ENCODE data around the gene LELP1.

The LELP1 gene

DNA sequence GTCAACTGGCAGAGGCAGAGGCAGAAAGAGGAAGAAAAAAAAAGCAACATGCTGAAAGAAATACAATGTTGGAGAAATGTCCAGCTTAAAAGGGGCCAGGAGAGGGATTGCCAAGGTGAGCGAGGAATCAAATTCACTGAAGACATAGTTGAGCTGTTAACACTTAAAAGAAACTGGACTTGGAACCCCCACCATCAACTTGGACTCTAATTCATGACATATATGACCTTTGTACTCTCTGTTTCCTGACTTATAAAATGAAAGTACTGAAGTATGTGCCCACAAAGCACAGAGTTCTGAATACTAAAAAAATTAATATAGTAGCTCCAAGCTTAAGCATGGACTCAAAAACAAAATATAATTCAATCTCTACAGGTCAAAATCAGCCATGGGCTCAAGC, 30.2 kb downstream of the LELP1 start:
- Histone ChIP-seq H3K9me3 (ENCODE audit: low read length) (no peaks in the 10 kb centered on the region), H2AFZ (ENCODE audit: low read depth, low read length) (no peak overlapping the region), H3K27me3 (ENCODE audit: insufficient read depth, low read length) (no peaks in the 10 kb centered on the region), H3K4me3 (ENCODE audit: low read length) (no peak overlapping the region), H3K4me1 (ENCODE audit: insufficient read depth, low read length) (no peaks in the 10 kb centered on the region), H3K36me3 (ENCODE audit: insufficient read depth, low read length) (no peaks in the 10 kb centered on the region)

DNA sequence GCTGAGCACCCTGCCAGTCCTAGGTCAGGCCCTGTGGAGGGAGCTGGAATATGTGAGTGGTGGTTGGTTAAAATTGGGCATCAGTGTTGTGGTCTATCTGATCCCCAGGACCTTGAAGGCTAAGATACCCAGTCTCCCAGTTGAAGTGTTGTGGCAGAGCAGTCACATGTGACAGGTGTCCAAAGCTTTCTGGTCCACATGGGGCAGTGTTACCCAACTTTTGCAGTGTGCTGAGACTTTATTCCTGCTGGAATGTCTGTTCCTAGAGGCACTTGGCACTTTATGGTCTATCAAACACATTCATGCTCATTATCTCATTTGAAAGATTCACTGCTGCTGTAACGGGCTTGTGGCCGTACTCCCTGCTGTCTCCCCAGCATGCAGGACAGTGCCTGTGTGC, 35.3 kb downstream of the LELP1 start:
- Histone ChIP-seq H3K9me3 (ENCODE audit: low read length) (no peaks in the 10 kb centered on the region), H2AFZ (ENCODE audit: low read depth, low read length) (no peak overlapping the region), H3K36me3 (ENCODE audit: insufficient read depth, low read length) (no peaks in the 10 kb centered on the region), H3K27me3 (ENCODE audit: insufficient read depth, low read length) (no peaks in the 10 kb centered on the region), H3K4me3 (ENCODE audit: low read length) (no peak overlapping the region), H3K4me1 (ENCODE audit: insufficient read depth, low read length) (no peaks in the 10 kb centered on the region)

DNA sequence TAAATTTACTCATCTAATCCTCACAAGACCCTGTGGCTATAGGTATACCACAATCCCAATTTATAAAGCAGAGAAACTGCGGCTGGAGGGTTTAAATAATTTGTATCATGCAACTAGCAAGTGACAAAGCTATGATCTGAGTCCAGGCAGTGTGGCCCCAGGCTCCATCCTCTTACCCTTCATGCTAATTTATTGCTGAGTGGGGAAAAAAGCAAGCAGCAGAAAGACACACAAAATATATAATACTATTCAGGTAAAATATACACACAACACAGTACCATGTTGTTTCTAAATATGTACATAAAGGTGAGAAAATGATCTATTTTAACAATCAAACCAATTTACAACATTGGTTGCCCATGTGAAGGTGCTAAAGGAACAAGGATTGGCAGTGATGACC, 38.9 kb downstream of the LELP1 start:
- Histone ChIP-seq H3K9me3 (ENCODE audit: low read length) (no peaks in the 10 kb centered on the region), H3K36me3 (ENCODE audit: insufficient read depth, low read length) (no peaks in the 10 kb centered on the region), H3K27me3 (ENCODE audit: insufficient read depth, low read length) (no peaks in the 10 kb centered on the region), H3K4me1 (ENCODE audit: insufficient read depth, low read length) (no peaks in the 10 kb centered on the region), H2AFZ (ENCODE audit: low read depth, low read length) (no peak overlapping the region), H3K4me3 (ENCODE audit: low read length) (no peak overlapping the region)

DNA sequence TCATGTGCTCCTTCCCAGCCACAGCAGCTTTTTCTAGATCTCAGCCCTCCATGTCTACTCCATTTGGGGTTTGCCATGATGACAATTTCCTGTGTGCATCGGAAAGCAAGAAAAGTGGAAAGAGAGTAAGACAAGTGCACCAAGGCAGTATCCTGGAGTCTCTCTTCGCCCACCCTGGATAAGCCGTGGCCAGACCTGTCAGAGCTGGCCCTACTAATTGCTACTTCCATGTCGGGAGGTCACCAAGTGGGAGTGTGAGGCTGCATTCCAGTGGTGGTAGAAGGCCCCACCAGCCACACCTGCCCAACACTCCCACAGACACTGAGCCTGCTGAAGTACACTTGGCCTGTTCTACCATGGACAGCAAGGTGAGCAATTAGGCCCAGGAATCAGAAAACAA, 42.2 kb downstream of the LELP1 start:
- no peak overlapping the region for H2AFZ ChIP-seq (ENCODE audit: low read depth, low read length)
- H3K27me3 ChIP-seq (ENCODE audit: insufficient read depth, low read length) = no peaks in the 10 kb centered on the region
- no peaks in the 10 kb centered on the region for H3K36me3 ChIP-seq (ENCODE audit: insufficient read depth, low read length)
- H3K9me3 ChIP-seq (ENCODE audit: low read length) = no peaks in the 10 kb centered on the region
- no peaks in the 10 kb centered on the region for H3K4me1 ChIP-seq (ENCODE audit: insufficient read depth, low read length)
- H3K4me3 ChIP-seq (ENCODE audit: low read length) = no peak overlapping the region

DNA sequence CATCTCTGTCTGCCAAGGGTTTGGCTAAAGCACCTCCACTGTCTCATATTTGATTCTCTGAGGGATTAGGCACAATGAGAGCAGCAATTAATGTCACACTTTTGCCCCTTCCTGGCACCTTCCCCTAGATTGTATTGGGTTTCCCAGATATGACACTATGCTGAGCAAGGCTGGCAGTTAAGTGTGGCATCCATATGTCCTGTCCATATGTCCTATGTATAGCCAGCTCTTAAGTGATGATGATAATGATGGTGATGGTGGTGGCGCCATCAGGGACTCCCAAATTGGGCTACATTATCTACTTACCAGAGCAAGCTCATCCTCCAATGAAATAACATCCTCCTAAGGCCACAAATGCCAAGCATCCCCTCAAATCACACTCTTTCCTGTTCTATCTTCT, 42.8 kb downstream of the LELP1 start:
- Histone ChIP-seq H3K27me3 (ENCODE audit: insufficient read depth, low read length) (no peaks in the 10 kb centered on the region), H2AFZ (ENCODE audit: low read depth, low read length) (no peak overlapping the region), H3K4me3 (ENCODE audit: low read length) (no peak overlapping the region), H3K4me1 (ENCODE audit: insufficient read depth, low read length) (no peaks in the 10 kb centered on the region), H3K36me3 (ENCODE audit: insufficient read depth, low read length) (no peaks in the 10 kb centered on the region), H3K9me3 (ENCODE audit: low read length) (no peaks in the 10 kb centered on the region)

DNA sequence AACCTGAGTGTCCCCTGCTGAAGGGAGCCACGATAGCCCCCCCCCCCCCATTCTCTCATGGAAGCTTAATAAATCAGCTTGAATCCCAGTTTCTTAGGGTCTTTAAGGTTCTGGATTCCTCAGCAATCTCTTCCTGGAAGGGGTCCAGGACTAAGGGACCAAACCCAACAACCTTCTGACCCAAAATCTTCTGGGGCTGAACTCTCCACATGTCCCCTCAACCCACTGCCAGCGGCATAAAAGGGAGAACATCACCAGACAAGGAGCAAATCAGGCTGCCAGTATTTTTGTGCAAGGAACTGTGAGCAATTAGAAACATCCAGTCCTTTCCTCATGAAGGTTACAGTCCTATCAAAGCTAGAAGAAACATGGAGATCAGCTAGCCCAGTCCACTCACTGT, 43.6 kb downstream of the LELP1 start:
- Histone ChIP-seq H3K27me3 (ENCODE audit: insufficient read depth, low read length) (no peaks in the 10 kb centered on the region), H3K4me1 (ENCODE audit: insufficient read depth, low read length) (no peaks in the 10 kb centered on the region), H3K36me3 (ENCODE audit: insufficient read depth, low read length) (no peaks in the 10 kb centered on the region), H3K4me3 (ENCODE audit: low read length) (no peak overlapping the region), H2AFZ (ENCODE audit: low read depth, low read length) (no peak overlapping the region), H3K9me3 (ENCODE audit: low read length) (no peaks in the 10 kb centered on the region)

DNA sequence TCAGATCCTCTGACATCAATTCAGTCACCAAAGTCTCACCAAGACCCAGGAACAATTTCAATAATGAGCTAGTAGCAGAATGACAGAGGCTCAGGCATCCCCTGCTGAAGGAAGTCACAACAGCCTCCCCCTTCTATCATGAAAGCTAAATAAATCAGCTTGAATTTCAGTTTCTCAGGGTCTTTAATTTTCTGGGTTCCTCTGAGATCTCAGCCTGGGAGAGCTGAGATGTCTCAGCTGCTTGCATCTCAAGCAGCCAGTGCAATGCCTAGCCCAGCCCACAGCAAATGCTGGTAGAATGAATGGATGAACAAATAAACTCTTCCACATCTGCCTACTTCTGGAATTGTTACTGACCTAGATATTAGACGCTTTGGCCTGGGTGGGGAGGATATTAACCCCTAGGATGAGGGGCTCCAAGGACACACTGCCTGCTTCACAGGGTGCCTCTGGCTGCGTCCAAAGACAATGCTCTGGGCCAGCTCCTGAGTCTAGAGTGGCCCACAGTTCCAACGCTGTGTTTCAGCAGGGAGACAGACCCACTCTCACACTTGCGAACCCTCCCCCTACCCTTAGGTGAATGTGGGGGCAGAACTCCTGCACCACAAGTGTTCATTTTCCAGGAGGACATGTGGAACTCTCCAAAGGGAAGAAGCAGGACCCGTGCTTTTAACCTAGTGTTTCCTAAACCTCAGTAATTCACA, 45.1 kb downstream of the LELP1 start:
- no peaks in the 10 kb centered on the region for H3K36me3 ChIP-seq (ENCODE audit: insufficient read depth, low read length)
- no peaks in the 10 kb centered on the region for H3K27me3 ChIP-seq (ENCODE audit: insufficient read depth, low read length)
- H2AFZ ChIP-seq (ENCODE audit: low read depth, low read length) = no peak overlapping the region
- no peaks in the 10 kb centered on the region for H3K4me1 ChIP-seq (ENCODE audit: insufficient read depth, low read length)
- no peak overlapping the region for H3K4me3 ChIP-seq (ENCODE audit: low read length)
- no peaks in the 10 kb centered on the region for H3K9me3 ChIP-seq (ENCODE audit: low read length)

DNA sequence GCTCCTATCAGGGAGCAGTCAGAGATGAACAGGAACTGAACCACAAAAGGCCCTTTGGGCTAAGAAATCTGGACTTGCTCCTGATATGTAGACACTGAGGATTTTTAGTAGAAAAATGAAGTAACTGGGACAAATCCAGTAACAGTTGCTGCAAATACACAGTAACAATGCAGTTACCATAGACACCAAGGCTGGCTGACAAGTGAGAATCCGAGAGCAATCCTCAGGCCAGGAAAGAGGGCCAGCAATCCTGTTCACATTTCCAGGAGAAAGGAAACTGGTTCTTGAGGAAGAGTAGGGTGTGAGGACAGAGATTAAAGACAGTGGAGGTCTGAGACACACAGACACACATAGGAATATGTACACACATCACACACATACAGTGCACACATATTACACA, 46.9 kb downstream of the LELP1 start:
- Histone ChIP-seq H3K4me3 (ENCODE audit: low read length) (no peak overlapping the region), H3K27me3 (ENCODE audit: insufficient read depth, low read length) (no peaks in the 10 kb centered on the region), H3K36me3 (ENCODE audit: insufficient read depth, low read length) (no peaks in the 10 kb centered on the region), H2AFZ (ENCODE audit: low read depth, low read length) (no peak overlapping the region), H3K9me3 (ENCODE audit: low read length) (no peaks in the 10 kb centered on the region), H3K4me1 (ENCODE audit: insufficient read depth, low read length) (no peaks in the 10 kb centered on the region)

DNA sequence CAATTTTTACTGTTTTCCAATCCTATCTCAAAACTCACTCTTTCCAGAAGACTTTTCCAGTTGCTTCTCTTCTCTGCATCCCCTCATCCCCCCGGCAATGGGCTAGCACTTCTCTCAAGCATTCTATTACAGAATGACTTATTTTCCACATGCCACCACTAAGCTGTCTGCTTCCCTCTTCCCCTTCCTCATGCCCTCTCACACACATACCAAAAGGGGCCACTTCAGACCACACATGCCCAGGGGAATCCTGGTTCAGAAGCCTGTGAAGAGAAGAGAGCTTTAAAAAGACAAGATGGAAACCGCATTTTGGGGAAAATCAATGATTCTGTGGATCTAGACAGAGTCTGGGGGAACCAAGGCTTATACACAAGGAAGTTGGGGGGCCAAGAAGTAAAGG, 47.9 kb downstream of the LELP1 start:
- H2AFZ ChIP-seq (ENCODE audit: low read depth, low read length) = no peak overlapping the region
- H3K27me3 ChIP-seq (ENCODE audit: insufficient read depth, low read length) = no peaks in the 10 kb centered on the region
- H3K9me3 ChIP-seq (ENCODE audit: low read length) = no peaks in the 10 kb centered on the region
- H3K4me3 ChIP-seq (ENCODE audit: low read length) = no peak overlapping the region
- no peaks in the 10 kb centered on the region for H3K36me3 ChIP-seq (ENCODE audit: insufficient read depth, low read length)
- H3K4me1 ChIP-seq (ENCODE audit: insufficient read depth, low read length) = no peaks in the 10 kb centered on the region

DNA sequence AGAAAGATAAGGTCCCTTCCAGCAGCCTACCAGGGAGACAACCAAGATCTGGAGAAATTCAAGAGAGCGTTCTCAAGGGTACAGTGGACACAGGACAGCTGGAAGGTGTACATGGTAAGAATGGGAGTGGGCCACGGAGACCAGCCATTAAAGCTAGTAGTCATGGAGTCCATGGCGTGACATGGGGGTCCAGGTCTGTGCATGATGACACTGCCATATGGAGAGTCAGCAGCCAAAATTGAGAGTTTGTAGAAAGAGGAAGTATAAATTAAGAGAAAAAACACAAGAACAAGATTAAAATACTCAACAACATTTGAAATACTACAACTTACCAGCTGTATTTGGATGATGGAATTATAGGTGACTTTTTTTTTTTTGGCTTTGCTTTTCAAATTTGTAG, 48.3 kb downstream of the LELP1 start:
- Histone ChIP-seq H3K4me3 (ENCODE audit: low read length) (no peak overlapping the region), H3K4me1 (ENCODE audit: insufficient read depth, low read length) (no peaks in the 10 kb centered on the region), H3K27me3 (ENCODE audit: insufficient read depth, low read length) (no peaks in the 10 kb centered on the region), H3K9me3 (ENCODE audit: low read length) (no peaks in the 10 kb centered on the region), H3K36me3 (ENCODE audit: insufficient read depth, low read length) (no peaks in the 10 kb centered on the region), H2AFZ (ENCODE audit: low read depth, low read length) (no peak overlapping the region)

DNA sequence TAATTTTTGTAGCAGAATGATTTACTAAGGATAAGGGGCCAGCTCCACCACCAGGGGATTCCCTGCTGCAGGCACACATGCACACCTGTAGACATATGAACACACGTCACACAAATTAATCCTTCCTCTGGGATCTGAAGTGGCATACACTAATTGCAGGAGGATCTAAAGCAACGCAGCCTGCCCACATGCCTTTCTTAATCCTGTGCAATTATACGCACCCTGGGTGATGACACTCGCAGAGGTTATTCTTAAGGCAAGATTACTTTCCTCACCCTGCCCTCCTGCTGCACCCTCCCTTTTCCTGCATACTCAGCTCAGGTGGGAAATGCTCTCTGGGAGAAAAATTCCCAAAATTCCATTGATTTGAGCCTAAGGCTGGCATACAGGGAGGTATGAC, 48.8 kb downstream of the LELP1 start:
- H3K27me3 ChIP-seq (ENCODE audit: insufficient read depth, low read length) = no peaks in the 10 kb centered on the region
- H3K9me3 ChIP-seq (ENCODE audit: low read length) = no peaks in the 10 kb centered on the region
- no peaks in the 10 kb centered on the region for H3K36me3 ChIP-seq (ENCODE audit: insufficient read depth, low read length)
- H3K4me1 ChIP-seq (ENCODE audit: insufficient read depth, low read length) = no peaks in the 10 kb centered on the region
- H2AFZ ChIP-seq (ENCODE audit: low read depth, low read length) = no peak overlapping the region
- no peak overlapping the region for H3K4me3 ChIP-seq (ENCODE audit: low read length)

DNA sequence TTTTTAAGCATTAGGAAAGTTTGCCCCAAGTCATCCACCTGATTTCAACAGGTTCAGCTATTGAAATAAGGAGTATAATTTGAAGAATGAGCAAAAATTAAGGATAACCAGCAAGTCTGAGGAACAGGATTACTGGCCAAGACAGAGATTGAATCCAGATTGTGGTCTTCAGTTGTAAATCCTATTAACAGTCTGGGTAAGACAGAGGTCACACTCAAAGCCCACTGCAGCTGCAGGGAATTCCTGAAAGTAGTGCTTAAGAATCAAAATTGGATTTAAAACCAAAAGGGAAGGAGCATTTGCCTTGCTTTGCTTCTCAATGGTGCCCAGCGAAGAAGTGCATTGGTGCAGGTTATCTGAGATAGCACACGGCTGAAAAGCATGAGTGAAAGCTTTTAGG, 49.8 kb downstream of the LELP1 start:
- Histone ChIP-seq H3K36me3 (ENCODE audit: insufficient read depth, low read length) (no peaks in the 10 kb centered on the region), H3K9me3 (ENCODE audit: low read length) (no peaks in the 10 kb centered on the region), H3K4me1 (ENCODE audit: insufficient read depth, low read length) (no peaks in the 10 kb centered on the region), H2AFZ (ENCODE audit: low read depth, low read length) (no peak overlapping the region), H3K27me3 (ENCODE audit: insufficient read depth, low read length) (no peaks in the 10 kb centered on the region), H3K4me3 (ENCODE audit: low read length) (no peak overlapping the region)

DNA sequence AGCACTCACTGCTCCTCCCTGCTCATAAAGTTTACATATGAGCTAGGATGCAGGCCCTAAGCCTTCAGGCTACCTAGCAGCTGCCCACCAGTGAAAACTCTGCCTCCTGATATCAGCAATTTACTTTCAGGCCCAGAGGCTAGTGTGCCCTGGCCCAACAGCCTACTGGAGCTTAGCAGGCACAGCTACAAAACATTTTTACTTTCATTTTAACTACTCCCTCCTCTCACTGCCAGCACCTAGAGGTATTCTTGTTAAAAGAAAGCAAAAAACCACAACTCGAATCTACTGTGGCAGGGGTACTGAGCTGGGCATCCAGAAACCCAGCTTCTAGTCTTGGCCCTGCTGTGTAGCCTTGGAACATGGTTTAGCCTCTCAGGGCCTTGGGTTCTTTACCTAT, 50.5 kb downstream of the LELP1 start:
- no peak overlapping the region for H3K4me3 ChIP-seq (ENCODE audit: low read length)
- H3K27me3 ChIP-seq (ENCODE audit: insufficient read depth, low read length) = no peaks in the 10 kb centered on the region
- no peak overlapping the region for H2AFZ ChIP-seq (ENCODE audit: low read depth, low read length)
- H3K4me1 ChIP-seq (ENCODE audit: insufficient read depth, low read length) = no peaks in the 10 kb centered on the region
- H3K9me3 ChIP-seq (ENCODE audit: low read length) = no peaks in the 10 kb centered on the region
- H3K36me3 ChIP-seq (ENCODE audit: insufficient read depth, low read length) = no peaks in the 10 kb centered on the region

Data from neuron (in vitro differentiated cells).